Chondrocyte (in vitro differentiated cells): Measurements from ENCODE around the gene TGIF1. TPM values are rescaled to one million over a fixed set of nuclear protein-coding genes. Genes with fewer than 3 reads are reported as not detected.

Experiments
- DNase-seq: peaks from one replicate; pipeline ENCODE4 v3.0.0; 2021; ENCODE audit warnings: mixed read lengths, low spot score
- H3K27ac Mint-ChIP-seq: one replicate; pipeline ENCODE4 v1.8.0; 2021; ENCODE audit warnings: mild to moderate bottlenecking, moderate library complexity, mixed read lengths; ENCODE audit not compliant: unreplicated experiment
- H3K27me3 Mint-ChIP-seq: 2 replicates; pipeline ENCODE4 v1.8.0; 2021; ENCODE audit warnings: low read depth, mixed read lengths
- H3K36me3 Mint-ChIP-seq: 2 replicates; pipeline ENCODE4 v1.8.0; 2021; ENCODE audit warnings: low read depth, mixed read lengths
- H3K4me1 Mint-ChIP-seq: 2 replicates; pipeline ENCODE4 v1.8.0; 2021; ENCODE audit warnings: low read depth, mild to moderate bottlenecking, mixed read lengths
- H3K4me3 Mint-ChIP-seq: one replicate; pipeline ENCODE4 v1.8.0; 2021; ENCODE audit warnings: mild to moderate bottlenecking, moderate library complexity, mixed read lengths; ENCODE audit not compliant: unreplicated experiment
- H3K9me3 Mint-ChIP-seq: 2 replicates; pipeline ENCODE4 v1.8.0; 2021; ENCODE audit warnings: low read depth, mixed read lengths
- CTCF ChIP-seq: fragments of 200-600 bp; sonication (generic); IDR thresholded peaks from 2 replicates; pipeline ENCODE4 v1.5.0; 2021; ENCODE audit warnings: antibody characterized with exemption, mild to moderate bottlenecking, moderate library complexity
- total RNA-seq: library from RNA; stranded (reverse); gene quantifications from 3 replicates; pipeline ENCODE4 v1.2.1, GENCODE V29; 2021

The TGIF1 gene
- total RNA-seq, 1 donor from 2014 or later: 67.0 TPM

DNA sequence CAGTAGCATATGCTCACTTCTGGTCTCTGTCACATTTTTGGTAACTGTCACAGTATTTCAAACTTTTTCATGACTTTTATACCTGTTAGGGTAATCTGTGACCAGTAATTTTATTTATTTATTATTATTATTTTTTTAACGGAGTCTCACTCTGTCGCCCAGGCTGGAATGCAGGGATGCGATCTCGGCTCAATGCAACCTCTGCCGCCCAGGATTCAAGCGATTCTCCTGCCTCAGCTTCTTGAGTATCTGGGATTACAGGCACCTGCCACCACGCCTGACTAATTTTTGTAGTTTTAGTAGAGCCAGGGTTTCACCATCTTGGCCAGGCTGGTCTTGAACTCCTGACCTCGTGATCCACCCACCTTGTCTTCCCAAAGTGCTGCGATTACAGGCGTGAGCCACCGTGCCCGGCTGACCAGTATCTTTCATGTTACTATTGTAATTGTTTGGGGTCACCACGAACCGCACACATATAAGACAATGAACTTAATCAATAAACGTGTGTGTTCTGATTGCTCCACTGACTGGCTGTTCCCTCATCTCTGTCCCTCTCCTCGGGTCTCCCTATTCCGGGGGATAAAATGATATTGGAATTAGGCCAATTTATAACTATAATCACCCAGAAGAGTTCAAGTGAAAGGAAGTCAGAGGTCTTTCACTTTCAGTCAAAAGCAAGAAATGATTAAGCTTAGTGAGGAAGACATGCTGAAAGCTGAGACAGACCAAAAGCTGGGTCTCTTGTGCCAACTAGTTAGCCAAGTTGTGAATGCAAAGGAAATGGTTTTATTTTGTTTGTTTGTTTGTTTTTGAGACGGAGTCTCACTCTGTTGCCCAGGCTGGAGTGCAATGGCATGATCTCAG lies 22.9 kb downstream of the TGIF1 start:
- H3K9me3 Mint-ChIP-seq: peaks cover 9% of the 10 kb centered on the region
- H3K27ac Mint-ChIP-seq: peak overlapping the region; percentile 36
- peaks cover 4% of the 10 kb centered on the region for H3K4me1 Mint-ChIP-seq
- DNase-seq: no peak
- H3K4me3 Mint-ChIP-seq: no peak overlapping the region
- TF ChIP-seq CTCF: no peak
- no peaks in the 10 kb centered on the region for H3K27me3 Mint-ChIP-seq
- H3K36me3 Mint-ChIP-seq: peaks cover 5% of the 10 kb centered on the region

DNA sequence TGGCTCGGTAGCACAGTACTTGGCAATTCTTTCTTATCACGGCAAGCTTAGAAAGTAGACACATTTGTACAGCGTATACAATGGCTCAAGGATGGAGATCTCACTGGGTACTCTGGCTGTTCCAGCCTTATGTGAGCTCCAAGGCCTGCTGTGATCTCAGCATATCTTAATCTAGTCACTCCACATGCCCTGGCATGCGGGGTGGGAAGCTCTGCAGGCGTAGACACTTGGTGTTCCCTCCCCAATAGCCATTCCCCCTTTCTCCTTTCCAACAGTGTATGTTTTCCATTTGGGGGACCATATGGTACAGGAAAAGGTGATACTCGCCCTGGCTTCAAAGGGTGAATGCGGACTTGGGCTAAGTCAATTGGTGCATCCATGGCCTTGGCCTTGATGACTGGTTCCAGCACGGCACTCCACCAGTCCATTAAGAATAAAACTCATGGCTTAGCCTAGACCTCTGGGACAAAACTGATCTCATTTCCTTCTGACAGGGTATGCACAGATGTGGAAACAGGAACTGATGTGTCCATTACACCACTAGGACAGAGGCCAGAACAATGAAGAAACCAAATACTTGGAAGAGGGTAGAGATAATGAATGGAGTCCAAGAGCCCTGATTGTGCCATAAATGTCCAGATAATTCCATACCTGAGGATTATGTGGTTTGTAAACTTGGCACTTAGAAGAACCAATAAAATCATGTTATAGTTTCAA lies 28.4 kb downstream of the TGIF1 start:
- Mint-ChIP-seq H3K4me1 (peaks cover 4% of the 10 kb centered on the region), H3K27me3 (no peaks in the 10 kb centered on the region), H3K36me3 (peaks cover 5% of the 10 kb centered on the region), H3K4me3 (no peak overlapping the region), H3K27ac (no peak overlapping the region), H3K9me3 (peaks cover 9% of the 10 kb centered on the region)
- DNase-seq: no peak
- TF ChIP-seq CTCF: no peak

DNA sequence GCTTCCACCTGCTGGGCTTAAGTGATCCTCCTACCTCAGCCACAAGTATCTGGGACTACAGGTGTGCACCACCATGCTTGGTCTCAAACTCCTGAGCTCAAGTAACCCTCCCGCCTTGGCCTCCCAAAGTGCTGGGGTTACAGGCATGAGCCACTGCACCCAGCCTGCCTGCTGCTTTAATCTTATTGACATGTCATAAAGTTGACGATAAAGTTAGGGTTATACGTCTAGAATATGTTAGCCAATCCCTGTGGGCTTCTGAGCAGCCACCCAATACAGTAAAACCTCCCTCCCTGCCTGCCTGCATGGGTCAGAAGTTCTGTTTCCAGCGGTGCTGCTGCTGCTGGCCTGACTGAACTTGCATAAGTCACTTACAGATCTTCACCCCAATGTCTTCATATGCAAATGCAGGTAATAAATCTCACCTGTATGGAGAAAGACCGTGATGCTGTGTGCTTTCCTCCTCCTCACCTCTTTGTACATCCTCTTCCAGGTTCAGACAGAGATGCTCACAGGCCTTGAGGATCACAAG lies 30.1 kb downstream of the TGIF1 start:
- no peaks in the 10 kb centered on the region for H3K27me3 Mint-ChIP-seq
- H3K4me1 Mint-ChIP-seq: peaks cover 4% of the 10 kb centered on the region
- no peak overlapping the region for H3K27ac Mint-ChIP-seq
- H3K9me3 Mint-ChIP-seq: peaks cover 1% of the 10 kb centered on the region
- no peak for TF ChIP-seq CTCF
- no peaks in the 10 kb centered on the region for H3K36me3 Mint-ChIP-seq
- H3K4me3 Mint-ChIP-seq: no peak overlapping the region
- no peak for DNase-seq

- DNase-seq: no peak
- Mint-ChIP-seq H3K27ac (no peak overlapping the region), H3K9me3 (no peaks in the 10 kb centered on the region), H3K4me1 (peaks cover 4% of the 10 kb centered on the region), H3K4me3 (no peak overlapping the region), H3K36me3 (no peaks in the 10 kb centered on the region), H3K27me3 (no peaks in the 10 kb centered on the region)
- TF ChIP-seq CTCF: no peak
Observed at GRCh38 chr18:3480827-3481573, 31.0 kb downstream of the TGIF1 start.
